H1 (cell line): ENCODE results near the gene MIPEP. TPM values are rescaled to one million over a fixed set of nuclear protein-coding genes. Genes with fewer than 3 reads are reported as not detected.

Experiments used
- CTCF ChIA-PET: fragments of 300-600 bp; sonication (Branson Sonifier 250); formaldehyde crosslinking; loops from one replicate; lab custom pipeline; 2021; ENCODE audit not compliant: partially characterized antibody; lab: Charles Lee
- POLR2A ChIA-PET: fragments of 300-600 bp; sonication (Branson Sonifier 250); formaldehyde crosslinking; loops from one replicate; lab custom pipeline; 2021; ENCODE audit warnings: inconsistent platforms; ENCODE audit not compliant: partially characterized antibody; lab: Charles Lee
- DNase-seq, 2 experiments: peaks; one replicate each; pipeline versions ENCODE4 v3.0.0 to v3.0.0-alpha.2; 2010 to 2022; ENCODE audit warnings: low spot score in 2 of 2, low read depth in 1 of 2, mixed read lengths in 1 of 2
- FAIRE-seq: peaks from 2 replicates; lab custom pipeline; 2011; peaks lifted over from hg19 to GRCh38; lab: Jason Lieb, UNC
- H2AFZ ChIP-seq: 2 replicates; pipeline ENCODE4 v1.8.1; 2012; ENCODE audit warnings: low read length, inconsistent platforms
- H2AK5ac ChIP-seq: 2 replicates; pipeline ENCODE4 v1.6.1; 2013; ENCODE audit warnings: low read depth, low read length
- H2BK120ac ChIP-seq: replicated peaks from 2 replicates; pipeline ENCODE3; 2013; ENCODE audit warnings: low read depth, low read length, inconsistent platforms
- H2BK12ac ChIP-seq: 2 replicates; pipeline ENCODE4 v1.6.1; 2013; ENCODE audit warnings: low read depth, low read length
- H2BK15ac ChIP-seq: 2 replicates; pipeline ENCODE4 v1.6.1; 2013; ENCODE audit warnings: low read length
- H2BK20ac ChIP-seq: 2 replicates; pipeline ENCODE4 v1.6.1; 2013; ENCODE audit warnings: low read length
- H2BK5ac ChIP-seq: 2 replicates; pipeline ENCODE4 v1.6.1; 2013; ENCODE audit warnings: low read depth, low read length
- H3K14ac ChIP-seq: 2 replicates; pipeline ENCODE4 v1.6.1; 2013; ENCODE audit warnings: inconsistent platforms; ENCODE audit not compliant: insufficient read length
- H3K18ac ChIP-seq: 2 replicates; pipeline ENCODE4 v1.6.1; 2013; ENCODE audit warnings: low read length; ENCODE audit errors: extremely low read depth
- H3K23ac ChIP-seq: 2 replicates; pipeline ENCODE4 v1.6.1; 2013; ENCODE audit warnings: inconsistent platforms; ENCODE audit not compliant: insufficient read length
- H3K23me2 ChIP-seq: 2 replicates; pipeline ENCODE4 v1.6.1; 2013; ENCODE audit warnings: low read depth, low read length
- H3K27ac ChIP-seq: 2 replicates; pipeline ENCODE4 v1.6.1; 2011; ENCODE audit warnings: low read depth, low read length, inconsistent platforms
- H3K27me3 ChIP-seq, 4 experiments: replicated peaks in 1 of 4; 1 replicate in 1 of 4; 2 replicates in 3 of 4; pipeline versions ENCODE4 v1.6.1 to v1.8.1; 2011 to 2013; ENCODE audit warnings: low read length in 3 of 4, mild to moderate bottlenecking in 3 of 4, inconsistent platforms in 2 of 4, mixed read lengths in 2 of 4, moderate library complexity in 1 of 4; ENCODE audit not compliant: control insufficient read depth in 3 of 4, insufficient read depth in 3 of 4; ENCODE audit errors: extremely low read depth in 1 of 4
- H3K36me3 ChIP-seq, 4 experiments: 2 replicates each; pipeline versions ENCODE4 v1.6.1 to v1.8.1; 2011 to 2013; ENCODE audit warnings: mild to moderate bottlenecking in 4 of 4, low read length in 3 of 4, moderate library complexity in 2 of 4, control low read depth in 1 of 4, inconsistent platforms in 1 of 4; ENCODE audit not compliant: insufficient read depth in 4 of 4, control insufficient read depth in 2 of 4
- H3K4ac ChIP-seq: replicated peaks from 2 replicates; pipeline ENCODE3; 2013; ENCODE audit warnings: low read length, low read depth, mixed read lengths, inconsistent platforms; ENCODE audit not compliant: insufficient read length
- H3K4me1 ChIP-seq, 4 experiments: replicated peaks in 1 of 4; 1 replicate in 1 of 4; 2 replicates in 3 of 4; pipeline versions ENCODE4 v1.6.1 to v1.8.1; 2011 to 2013; ENCODE audit warnings: low read length in 3 of 4, inconsistent platforms in 2 of 4, mixed read lengths in 1 of 4; ENCODE audit not compliant: insufficient read depth in 4 of 4, control insufficient read depth in 3 of 4
- H3K4me2 ChIP-seq, 2 experiments: 2 replicates each; pipeline versions ENCODE4 v1.6.1 to v1.8.1; 2011 to 2013; ENCODE audit warnings: low read depth in 2 of 2, low read length in 2 of 2, control low read depth in 1 of 2, inconsistent platforms in 1 of 2, mild to moderate bottlenecking in 1 of 2; ENCODE audit not compliant: insufficient read depth in 1 of 2
- H3K4me3 ChIP-seq, 4 experiments: fragments of 200-600, 300-600 bp in 1 of 4; sonication (generic), shearing (Covaris generic), sonication (Bioruptor Twin) in 1 of 4; 2 replicates each; pipeline versions ENCODE4 v1.5.1 to v1.8.1; 2011 to 2016; ENCODE audit warnings: low read length in 4 of 4, low read depth in 3 of 4, control low read depth in 2 of 4, inconsistent platforms in 2 of 4, mild to moderate bottlenecking in 2 of 4, mixed read lengths in 1 of 4, moderate library complexity in 1 of 4; ENCODE audit not compliant: insufficient read depth in 2 of 4; ENCODE audit errors: extremely low read depth in 1 of 4
- H3K56ac ChIP-seq: replicated peaks from 2 replicates; pipeline ENCODE3; 2013; ENCODE audit warnings: low read depth, mild to moderate bottlenecking, mixed read lengths, low read length, inconsistent platforms; ENCODE audit not compliant: insufficient read length
- H3K79me1 ChIP-seq: 2 replicates; pipeline ENCODE4 v1.6.1; 2013; ENCODE audit warnings: low read depth, low read length, control low read depth
- H3K79me2 ChIP-seq, 2 experiments: 2 replicates each; pipeline versions ENCODE4 v1.6.1 to v1.8.1; 2012 to 2013; ENCODE audit warnings: low read length in 2 of 2, mild to moderate bottlenecking in 2 of 2, inconsistent platforms in 1 of 2; ENCODE audit not compliant: insufficient read depth in 2 of 2, control insufficient read depth in 1 of 2
- H3K9ac ChIP-seq, 4 experiments: replicated peaks in 1 of 4; 1 replicate in 1 of 4; 2 replicates in 3 of 4; pipeline versions ENCODE4 v1.6.1 to v1.8.1; 2011 to 2013; ENCODE audit warnings: low read depth in 3 of 4, low read length in 3 of 4, control low read depth in 2 of 4, mild to moderate bottlenecking in 2 of 4, moderate library complexity in 2 of 4, inconsistent platforms in 1 of 4; ENCODE audit errors: extremely low read depth in 1 of 4
- H3K9me3 ChIP-seq, 2 experiments: 2 replicates each; pipeline versions ENCODE4 v1.6.1 to v1.8.1; 2012 to 2013; ENCODE audit warnings: mild to moderate bottlenecking in 2 of 2, moderate library complexity in 2 of 2, control low read depth in 1 of 2, inconsistent platforms in 1 of 2, low read depth in 1 of 2, low read length in 1 of 2, mixed read lengths in 1 of 2; ENCODE audit not compliant: insufficient read depth in 2 of 2
- H4K20me1 ChIP-seq, 2 experiments: replicated peaks in 1 of 2; 2 replicates each; pipeline versions ENCODE3 to v1.8.1; 2011 to 2013; ENCODE audit warnings: inconsistent platforms in 2 of 2, low read length in 2 of 2, mild to moderate bottlenecking in 1 of 2; ENCODE audit not compliant: insufficient read depth in 2 of 2, control insufficient read depth in 1 of 2
- H4K5ac ChIP-seq: 2 replicates; pipeline ENCODE4 v1.6.1; 2013; ENCODE audit warnings: low read length, low read depth, mixed read lengths, inconsistent platforms; ENCODE audit not compliant: insufficient read length
- H4K8ac ChIP-seq: 2 replicates; pipeline ENCODE4 v1.8.0; 2013; ENCODE audit warnings: mild to moderate bottlenecking, moderate library complexity, low read length, inconsistent platforms; ENCODE audit not compliant: insufficient read depth; ENCODE audit errors: extremely low read depth
- H4K91ac ChIP-seq: replicated peaks from 2 replicates; pipeline ENCODE3; 2013; ENCODE audit warnings: low read length, mixed read lengths, inconsistent platforms; ENCODE audit not compliant: insufficient read length
- WGBS, 2 experiments: shearing (Covaris generic) in 1 of 2; methylation state at CpG; one replicate each; pipeline versions ENCODE4 v1.1.6 to v1.1.7; 2013 to 2015; ENCODE audit warnings: low lambda C conversion rate in 2 of 2, mixed read lengths in 2 of 2, inconsistent platforms in 1 of 2, low coverage in 1 of 2, missing lambda C conversion rate in 1 of 2; ENCODE audit not compliant: insufficient replicate concordance in 2 of 2, insufficient coverage in 1 of 2, insufficient read length in 1 of 2; ENCODE audit errors: extremely low coverage in 1 of 2, missing lambda C conversion rate in 1 of 2; 5-methylcytosine and 5-hydroxymethylcytosine counted together
- polyA plus RNA-seq, 7 experiments: library from polyadenylated mRNA; depleted of rRNA in 3 of 7; stranded (reverse) in 5 of 7; unstranded in 2 of 7; fragments of >200 nt in 5 of 7; fragments of 200-250 nt in 2 of 7; gene quantifications; 1 replicate in 5 of 7; 2 replicates in 1 of 7; 4 replicates in 1 of 7; pipeline versions ENCODE4 v1.2.1 to v1.2.3, GENCODE V29; 2011 to 2013; ENCODE audit warnings: missing spikeins in 2 of 7, mixed read lengths in 2 of 7
- total RNA-seq: library from RNA; stranded (reverse); fragmentation: NEBNext Ultra II Directional; extraction: Animal tissue kit (Norgen Biotek cat#: 25700); gene quantifications from 2 replicates; pipeline ENCODE4 v1.2.1, GENCODE V29; 2021

Gene MIPEP
- total and polyA plus RNA-seq, 2 of the 8 experiments (the other 6 are each of a cell fraction or from before 2014, with no cell fraction given): 24.0 to 24.2 TPM

DNA sequence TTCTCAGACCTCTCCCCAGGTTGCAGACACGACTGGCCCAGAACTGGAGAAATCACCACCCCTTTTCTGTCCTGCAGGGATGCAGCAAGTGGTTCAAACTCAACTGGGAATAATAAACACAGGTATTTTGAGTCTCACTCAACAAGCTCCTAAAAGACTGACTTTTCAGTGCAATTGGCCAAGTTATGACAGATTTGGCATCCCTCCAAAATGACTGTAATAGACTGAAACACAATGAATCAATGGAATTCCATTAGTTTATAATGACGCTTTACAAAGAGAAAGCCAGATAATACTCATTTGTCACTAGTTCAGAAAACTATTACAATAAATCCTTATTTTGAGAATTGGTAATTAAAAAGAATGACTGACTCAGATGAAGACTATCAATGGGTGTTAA lies 38.1 kb downstream of the MIPEP start:
- no peak overlapping the region for H3K4me2 ChIP-seq
- H3K79me2 ChIP-seq: no peaks in the 10 kb centered on the region
- no peak overlapping the region for H3K14ac ChIP-seq
- H3K36me3 ChIP-seq: no peaks in the 10 kb centered on the region
- H3K79me1 ChIP-seq: no peaks in the 10 kb centered on the region
- H3K23me2 ChIP-seq: no peaks in the 10 kb centered on the region
- H3K56ac ChIP-seq: no peak overlapping the region
- CTCF ChIA-PET: interaction anchor here (0.7 to 1.4 kb wide), 5 partner anchors 10 to 298 kb away, joined by 3 to 4 read pairs (median 3); no protein-coding TSS in a partner anchor
- H2AFZ ChIP-seq: no peak overlapping the region
- no peak overlapping the region for H2BK120ac ChIP-seq
- H3K23ac ChIP-seq: no peak overlapping the region
- no peak overlapping the region for H3K9ac ChIP-seq
- no peak overlapping the region for H3K4me3 ChIP-seq
- H3K27ac ChIP-seq: no peak overlapping the region
- POLR2A ChIA-PET: no interaction called here
- no peaks in the 10 kb centered on the region for H4K20me1 ChIP-seq
- H3K9me3 ChIP-seq: no peaks in the 10 kb centered on the region
- H2BK12ac ChIP-seq: no peak overlapping the region
- no peak overlapping the region for H2AK5ac ChIP-seq
- no peaks in the 10 kb centered on the region for H3K27me3 ChIP-seq
- no peak overlapping the region for H2BK20ac ChIP-seq
- H4K91ac ChIP-seq: no peak overlapping the region
- no peak overlapping the region for H3K18ac ChIP-seq
- FAIRE-seq (no peak), DNase-seq (no peak)
- no peak overlapping the region for H4K5ac ChIP-seq
- no peaks in the 10 kb centered on the region; a peak in 1 of 7 replicates for H3K4me1 ChIP-seq
- H4K8ac ChIP-seq: no peak overlapping the region
- H2BK15ac ChIP-seq: no peak overlapping the region
- no peak overlapping the region for H2BK5ac ChIP-seq
- H3K4ac ChIP-seq: no peak overlapping the region
- WGBS, 2 experiments: 80% methylated on average over 2 of the region's 2 CpGs; no CpG with 5 or more reads in 1 of the 2 experiments
